HepG2 (cell line): Measurements from ENCODE around the gene DOC2A. TPM values are rescaled to one million over a fixed set of nuclear protein-coding genes. Genes with fewer than 3 reads are reported as not detected.

ENCODE experiments used
- ATAC-seq: fragments of 200-7000 bp; cut with Tn5 transposase; 3 replicates; pipeline ENCODE4 v1.9.1; 2020; ENCODE audit warnings: mild to moderate bottlenecking, moderate library complexity
- BruUV-seq: library from RNA; stranded (reverse); fragments of 400-500 nt; replicated peaks from 2 replicates; lab custom pipeline; 2021; lab: Mats Ljungman, UMichigan
- CTCF ChIA-PET: fragments of 300-600 bp; formaldehyde crosslinking; extraction: SDS; loops from one replicate; lab custom pipeline; 2021; ENCODE audit warnings: low total read pairs, inconsistent platforms, low intra/inter-chr PET ratio; lab: Yijun Ruan, JAX
- POLR2A ChIA-PET: fragments of 350-600 bp; sonication (Branson Sonifier 250); formaldehyde crosslinking; loops from one replicate; lab custom pipeline; 2020; ENCODE audit warnings: antibody characterized with exemption, inconsistent platforms; lab: Yijun Ruan, JAX
- DNase-seq: peaks from one replicate; pipeline ENCODE4 v3.0.0-alpha.2; 2015; ENCODE audit warnings: low spot score
- FAIRE-seq: peaks from 3 replicates; lab custom pipeline; 2011; peaks lifted over from hg19 to GRCh38; lab: Jason Lieb, UNC
- H2AFZ ChIP-seq: one replicate; pipeline ENCODE4 v1.6.1; 2011; ENCODE audit warnings: low read length, inconsistent platforms
- H3K27ac ChIP-seq: fragments of 300-600 bp; 3 replicates; pipeline ENCODE4 v1.8.0; 2011; ENCODE audit warnings: mixed run types, mild to moderate bottlenecking, mixed read lengths, low read length, inconsistent platforms; ENCODE audit not compliant: insufficient read depth; ENCODE audit errors: extremely low read length
- H3K27me3 ChIP-seq, 2 experiments: fragments of 200-600 bp in 1 of 2; 2 replicates in 1 of 2; 3 replicates in 1 of 2; pipeline versions ENCODE4 v1.6.0 to v1.8.0; 2011; ENCODE audit warnings: low read length in 2 of 2, mild to moderate bottlenecking in 2 of 2, moderate library complexity in 2 of 2, inconsistent platforms in 1 of 2; ENCODE audit not compliant: insufficient read depth in 2 of 2, control insufficient read depth in 1 of 2
- H3K36me3 ChIP-seq, 2 experiments: fragments of 200-600 bp in 1 of 2; replicated peaks in 1 of 2; 2 replicates in 1 of 2; 3 replicates in 1 of 2; pipeline versions ENCODE4 v1.5.1 to v1.8.0; 2011; ENCODE audit warnings: low read length in 2 of 2, inconsistent platforms in 1 of 2; ENCODE audit not compliant: insufficient read depth in 2 of 2, control insufficient read depth in 1 of 2
- H3K4me1 ChIP-seq: 2 replicates; pipeline ENCODE4 v1.5.1; 2012; ENCODE audit warnings: low read length, inconsistent platforms; ENCODE audit not compliant: insufficient read depth
- H3K4me2 ChIP-seq: 2 replicates; pipeline ENCODE4 v1.6.0; 2011; ENCODE audit warnings: low read depth, low read length, inconsistent platforms
- H3K4me3 ChIP-seq, 3 experiments: fragments of 200-600 bp in 1 of 3; sonication (generic), shearing (Covaris generic) in 1 of 3; replicated peaks in 1 of 3; 2 replicates each; pipeline ENCODE4 v1.5.1; 2011 to 2016; ENCODE audit warnings: low read length in 3 of 3, inconsistent platforms in 2 of 3, low read depth in 2 of 3, mild to moderate bottlenecking in 2 of 3, control low read depth in 1 of 3, mixed read lengths in 1 of 3; ENCODE audit not compliant: insufficient read depth in 1 of 3
- H3K79me2 ChIP-seq: one replicate; pipeline ENCODE4 v1.6.1; 2011; ENCODE audit warnings: low read length, inconsistent platforms; ENCODE audit not compliant: insufficient read depth
- H3K9ac ChIP-seq: 2 replicates; pipeline ENCODE4 v1.6.0; 2011; ENCODE audit warnings: mild to moderate bottlenecking, low read depth, low read length, inconsistent platforms; ENCODE audit not compliant: insufficient read depth
- H3K9me3 ChIP-seq: 2 replicates; pipeline ENCODE4 v1.5.1; 2012; ENCODE audit warnings: mild to moderate bottlenecking, low read length
- H4K20me1 ChIP-seq: 2 replicates; pipeline ENCODE4 v1.6.0; 2011; ENCODE audit warnings: inconsistent platforms, mild to moderate bottlenecking, low read length, moderate library complexity; ENCODE audit not compliant: insufficient read depth
- DPF2 ChIP-seq: sonication (generic); formaldehyde crosslinking; IDR thresholded peaks from 2 replicates; pipeline ENCODE4 v1.4.0; 2020; ENCODE audit warnings: mild to moderate bottlenecking, low read depth, missing genetic modification reagents, borderline replicate concordance
- FOXK1 ChIP-seq: sonication (generic); formaldehyde crosslinking; IDR thresholded peaks from 2 replicates; pipeline ENCODE4 v1.4.0; 2020; ENCODE audit warnings: low read depth, missing genetic modification reagents, borderline replicate concordance
- MLLT10 ChIP-seq: sonication (generic); formaldehyde crosslinking; IDR thresholded peaks from 2 replicates; pipeline ENCODE4 v1.4.0; 2020; ENCODE audit warnings: missing genetic modification reagents
- ZNF296 ChIP-seq: sonication (generic); formaldehyde crosslinking; conservative IDR thresholded peaks from 2 replicates; pipeline ENCODE4 v1.5.0; 2020; ENCODE audit warnings: mild to moderate bottlenecking, missing genetic modification reagents
- ZSCAN30 ChIP-seq: sonication (generic); formaldehyde crosslinking; IDR thresholded peaks from 2 replicates; pipeline ENCODE4 v1.5.0; 2020; ENCODE audit warnings: mild to moderate bottlenecking, missing genetic modification reagents
- WGBS: methylation state at CpG from one replicate; pipeline ENCODE4 v1.1.6; 2017; ENCODE audit warnings: low lambda C conversion rate; 5-methylcytosine and 5-hydroxymethylcytosine counted together
- in situ Hi-C: cut with HindIII; loops from 2 replicates; pipeline ENCODE4 v1.10.0; 2017; ENCODE audit warnings: low pct_unique_long_range_greater_than_20kb; ENCODE audit not compliant: extremely low pct_ligation_motif_present
- intact Hi-C: fragments of 100-400 bp; cut with micrococcal nuclease; formaldehyde crosslinking; loops from one replicate; pipeline ENCODE4 v1.10.0; 2022; ENCODE audit not compliant: unreplicated experiment
- polyA plus RNA-seq, 8 experiments: library from polyadenylated mRNA; depleted of rRNA in 3 of 8; stranded (reverse) in 7 of 8; unstranded in 1 of 8; fragments of >200 nt; fragmentation: Illumina TruSeq in 4 of 8; extraction: Trizol in 4 of 8; gene quantifications; 2 replicates each; pipeline versions ENCODE4 v1.2.1 to v1.2.3, GENCODE V29; 2011 to 2016; ENCODE audit warnings: low read depth in 4 of 8, missing spikeins in 1 of 8, mixed read lengths in 1 of 8; ENCODE audit not compliant: insufficient read depth in 1 of 8
- total RNA-seq, 5 experiments: library from RNA; depleted of rRNA; stranded (reverse); fragments of >200 nt; fragmentation: Illumina TruSeq; extraction: Trizol; gene quantifications; 2 replicates each; pipeline ENCODE4 v1.2.3, GENCODE V29; 2016; ENCODE audit warnings: low read depth in 1 of 5
- TF ChIP-seq, protein P1 (sequence below): sonication (generic); formaldehyde crosslinking; IDR thresholded peaks from 2 replicates; pipeline ENCODE4 v1.4.0; 2020; ENCODE audit warnings: mild to moderate bottlenecking, missing genetic modification reagents
- TF ChIP-seq, protein P2 (sequence below): sonication (generic); formaldehyde crosslinking; IDR thresholded peaks from 2 replicates; pipeline ENCODE4 v1.9.0; 2021; ENCODE audit warnings: mild to moderate bottlenecking, missing genetic modification reagents

DOC2A gene
- total and polyA plus RNA-seq, 2 of the 13 experiments (the other 11 are each of a cell fraction or from before 2014, with no cell fraction given) = 0.15 to 0.55 TPM

DNA sequence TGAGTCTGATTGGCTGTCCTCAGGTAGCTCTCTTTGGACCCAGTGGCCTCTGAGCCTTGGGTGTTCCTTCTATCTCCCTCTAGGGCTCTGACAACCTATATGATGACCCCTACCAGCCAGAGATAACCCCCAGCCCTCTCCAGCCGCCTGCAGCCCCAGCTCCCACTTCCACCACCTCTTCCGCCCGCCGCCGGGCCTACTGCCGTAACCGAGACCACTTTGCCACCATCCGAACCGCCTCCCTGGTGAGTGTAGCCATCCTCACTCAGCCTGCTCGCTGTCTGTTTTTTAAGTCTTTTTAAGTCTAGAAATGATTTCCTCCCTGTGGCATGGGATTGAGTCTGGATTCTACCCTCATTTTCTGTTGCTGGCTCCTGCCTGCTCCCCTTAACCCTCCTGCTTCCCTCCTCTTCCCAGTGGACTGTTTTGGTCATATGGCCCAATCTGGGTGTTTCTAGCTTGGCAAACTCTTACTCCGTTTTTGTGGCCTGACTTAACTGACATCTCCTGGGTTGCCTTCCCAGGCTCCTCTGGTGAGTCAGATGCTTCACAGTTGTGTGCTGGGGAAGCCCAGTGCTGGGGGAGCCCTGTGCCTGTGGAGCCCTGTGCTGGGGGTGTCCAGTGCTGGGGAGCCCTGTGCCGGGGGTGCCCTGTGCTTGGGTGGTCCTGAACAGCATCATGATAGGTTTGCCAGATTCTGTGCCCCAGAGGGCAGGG is 27.2 kb downstream of the DOC2A start:
- POLR2A ChIA-PET = no interaction called here
- no peak overlapping the region for H3K27ac ChIP-seq
- in situ Hi-C loops (no loop called here), intact Hi-C loops (no loop called here)
- H3K9ac ChIP-seq = no peak overlapping the region
- peaks cover 71 to 100% of the 10 kb centered on the region in 2 experiments for H3K36me3 ChIP-seq
- FAIRE-seq (no peak), ATAC-seq (no peak), DNase-seq (no peak)
- no peaks in the 10 kb centered on the region for H3K9me3 ChIP-seq
- H3K4me3 ChIP-seq = no peak overlapping the region
- no peak overlapping the region for H3K4me2 ChIP-seq
- no peaks in the 10 kb centered on the region for H3K27me3 ChIP-seq
- CTCF ChIA-PET = no interaction called here
- H4K20me1 ChIP-seq = no peaks in the 10 kb centered on the region
- TF ChIP-seq FOXK1 (CRISPR knock-in tag) (no peak), ZSCAN30 (CRISPR knock-in tag) (no peak), MLLT10 (CRISPR knock-in tag) (no peak), DPF2 (no peak), ZNF296 (CRISPR knock-in tag) (no peak)
- TF ChIP-seq, protein P1, sequence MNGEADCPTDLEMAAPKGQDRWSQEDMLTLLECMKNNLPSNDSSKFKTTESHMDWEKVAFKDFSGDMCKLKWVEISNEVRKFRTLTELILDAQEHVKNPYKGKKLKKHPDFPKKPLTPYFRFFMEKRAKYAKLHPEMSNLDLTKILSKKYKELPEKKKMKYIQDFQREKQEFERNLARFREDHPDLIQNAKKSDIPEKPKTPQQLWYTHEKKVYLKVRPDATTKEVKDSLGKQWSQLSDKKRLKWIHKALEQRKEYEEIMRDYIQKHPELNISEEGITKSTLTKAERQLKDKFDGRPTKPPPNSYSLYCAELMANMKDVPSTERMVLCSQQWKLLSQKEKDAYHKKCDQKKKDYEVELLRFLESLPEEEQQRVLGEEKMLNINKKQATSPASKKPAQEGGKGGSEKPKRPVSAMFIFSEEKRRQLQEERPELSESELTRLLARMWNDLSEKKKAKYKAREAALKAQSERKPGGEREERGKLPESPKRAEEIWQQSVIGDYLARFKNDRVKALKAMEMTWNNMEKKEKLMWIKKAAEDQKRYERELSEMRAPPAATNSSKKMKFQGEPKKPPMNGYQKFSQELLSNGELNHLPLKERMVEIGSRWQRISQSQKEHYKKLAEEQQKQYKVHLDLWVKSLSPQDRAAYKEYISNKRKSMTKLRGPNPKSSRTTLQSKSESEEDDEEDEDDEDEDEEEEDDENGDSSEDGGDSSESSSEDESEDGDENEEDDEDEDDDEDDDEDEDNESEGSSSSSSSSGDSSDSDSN = no peak
- TF ChIP-seq, protein P2, sequence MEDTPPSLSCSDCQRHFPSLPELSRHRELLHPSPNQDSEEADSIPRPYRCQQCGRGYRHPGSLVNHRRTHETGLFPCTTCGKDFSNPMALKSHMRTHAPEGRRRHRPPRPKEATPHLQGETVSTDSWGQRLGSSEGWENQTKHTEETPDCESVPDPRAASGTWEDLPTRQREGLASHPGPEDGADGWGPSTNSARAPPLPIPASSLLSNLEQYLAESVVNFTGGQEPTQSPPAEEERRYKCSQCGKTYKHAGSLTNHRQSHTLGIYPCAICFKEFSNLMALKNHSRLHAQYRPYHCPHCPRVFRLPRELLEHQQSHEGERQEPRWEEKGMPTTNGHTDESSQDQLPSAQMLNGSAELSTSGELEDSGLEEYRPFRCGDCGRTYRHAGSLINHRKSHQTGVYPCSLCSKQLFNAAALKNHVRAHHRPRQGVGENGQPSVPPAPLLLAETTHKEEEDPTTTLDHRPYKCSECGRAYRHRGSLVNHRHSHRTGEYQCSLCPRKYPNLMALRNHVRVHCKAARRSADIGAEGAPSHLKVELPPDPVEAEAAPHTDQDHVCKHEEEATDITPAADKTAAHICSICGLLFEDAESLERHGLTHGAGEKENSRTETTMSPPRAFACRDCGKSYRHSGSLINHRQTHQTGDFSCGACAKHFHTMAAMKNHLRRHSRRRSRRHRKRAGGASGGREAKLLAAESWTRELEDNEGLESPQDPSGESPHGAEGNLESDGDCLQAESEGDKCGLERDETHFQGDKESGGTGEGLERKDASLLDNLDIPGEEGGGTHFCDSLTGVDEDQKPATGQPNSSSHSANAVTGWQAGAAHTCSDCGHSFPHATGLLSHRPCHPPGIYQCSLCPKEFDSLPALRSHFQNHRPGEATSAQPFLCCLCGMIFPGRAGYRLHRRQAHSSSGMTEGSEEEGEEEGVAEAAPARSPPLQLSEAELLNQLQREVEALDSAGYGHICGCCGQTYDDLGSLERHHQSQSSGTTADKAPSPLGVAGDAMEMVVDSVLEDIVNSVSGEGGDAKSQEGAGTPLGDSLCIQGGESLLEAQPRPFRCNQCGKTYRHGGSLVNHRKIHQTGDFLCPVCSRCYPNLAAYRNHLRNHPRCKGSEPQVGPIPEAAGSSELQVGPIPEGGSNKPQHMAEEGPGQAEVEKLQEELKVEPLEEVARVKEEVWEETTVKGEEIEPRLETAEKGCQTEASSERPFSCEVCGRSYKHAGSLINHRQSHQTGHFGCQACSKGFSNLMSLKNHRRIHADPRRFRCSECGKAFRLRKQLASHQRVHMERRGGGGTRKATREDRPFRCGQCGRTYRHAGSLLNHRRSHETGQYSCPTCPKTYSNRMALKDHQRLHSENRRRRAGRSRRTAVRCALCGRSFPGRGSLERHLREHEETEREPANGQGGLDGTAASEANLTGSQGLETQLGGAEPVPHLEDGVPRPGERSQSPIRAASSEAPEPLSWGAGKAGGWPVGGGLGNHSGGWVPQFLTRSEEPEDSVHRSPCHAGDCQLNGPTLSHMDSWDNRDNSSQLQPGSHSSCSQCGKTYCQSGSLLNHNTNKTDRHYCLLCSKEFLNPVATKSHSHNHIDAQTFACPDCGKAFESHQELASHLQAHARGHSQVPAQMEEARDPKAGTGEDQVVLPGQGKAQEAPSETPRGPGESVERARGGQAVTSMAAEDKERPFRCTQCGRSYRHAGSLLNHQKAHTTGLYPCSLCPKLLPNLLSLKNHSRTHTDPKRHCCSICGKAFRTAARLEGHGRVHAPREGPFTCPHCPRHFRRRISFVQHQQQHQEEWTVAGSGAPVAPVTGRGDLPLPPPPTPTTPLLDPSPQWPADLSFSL (CRISPR knock-in tag) = no peak
- no peaks in the 10 kb centered on the region for H3K79me2 ChIP-seq
- H3K4me1 ChIP-seq = no peaks in the 10 kb centered on the region
- BruUV-seq = no TSS peak
- WGBS = 93% methylated on average over 11 of the region's 12 CpGs
- no peak overlapping the region for H2AFZ ChIP-seq
